ENCODE data around the gene MYOM3.
A peak's percentile ranks its signal among the peaks of the same experiment; 100 is the strongest.

The MYOM3 gene

DNA sequence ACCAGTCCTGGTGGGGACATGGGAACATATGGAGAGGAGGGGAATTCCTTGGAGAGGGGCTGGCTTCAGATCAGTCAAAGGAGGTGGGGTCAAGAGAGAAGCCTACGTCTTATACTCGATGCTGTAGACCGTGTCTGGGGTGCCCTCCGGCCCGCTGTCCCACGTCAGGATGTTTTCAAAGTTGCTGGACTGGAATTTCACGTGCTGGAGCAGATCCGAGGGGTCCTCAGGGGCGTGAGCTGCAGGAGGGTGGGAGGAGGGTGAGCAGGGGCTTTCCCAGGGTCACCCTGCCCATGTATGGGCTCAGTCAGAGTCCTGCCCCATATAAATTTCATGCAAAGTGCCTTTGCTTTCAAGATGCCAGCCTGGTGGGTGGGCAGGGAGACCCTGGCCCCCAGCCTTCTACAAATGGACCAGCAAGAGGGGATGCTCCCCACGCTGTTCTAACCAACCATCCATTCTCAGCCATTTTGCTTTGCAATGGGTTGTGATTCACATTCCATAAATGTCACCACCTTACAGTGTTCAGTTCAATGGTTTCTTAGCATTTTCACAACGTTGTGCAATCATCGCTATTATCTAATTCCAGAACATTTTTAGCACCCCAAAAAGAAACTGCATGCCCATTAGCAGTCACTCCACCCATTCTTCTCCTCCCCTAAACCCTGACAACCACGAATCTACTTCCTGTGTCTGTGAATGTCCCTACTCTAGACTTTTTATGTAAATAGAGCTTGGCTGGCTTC lies 26.7 kb upstream of the MYOM3 start:
- no peak for DNase-seq (ENCODE audit: low spot score)

DNA sequence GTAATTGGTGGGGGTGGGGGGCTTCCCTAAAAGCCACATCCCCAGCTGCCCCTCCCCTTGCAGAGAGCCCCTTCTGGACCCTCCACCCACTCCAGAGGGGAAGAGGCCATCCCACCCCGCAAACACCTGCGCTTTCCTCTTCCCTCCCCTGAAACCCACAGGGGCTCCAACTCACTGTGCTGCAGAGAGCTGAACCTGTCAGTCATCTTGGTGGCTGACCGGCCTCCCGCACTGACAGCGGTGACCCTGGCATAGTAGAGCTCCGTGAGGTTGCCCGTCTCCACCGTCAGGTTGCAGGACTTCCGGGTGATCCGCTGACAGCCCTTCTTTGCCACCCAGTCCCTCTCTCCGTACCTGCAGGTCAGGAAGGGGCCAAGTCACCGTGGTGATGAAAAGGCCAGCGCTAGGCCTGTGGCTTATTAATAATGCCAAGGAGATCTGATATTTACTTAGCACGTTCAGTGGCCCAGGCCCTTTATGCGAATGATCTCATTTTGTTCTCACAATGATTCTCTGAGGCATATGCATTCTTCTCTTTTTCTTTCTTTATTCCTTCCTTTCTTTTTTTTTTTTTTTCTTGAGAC lies 25.1 kb upstream of the MYOM3 start:
- DNase-seq (ENCODE audit: low spot score) = no peak

DNA sequence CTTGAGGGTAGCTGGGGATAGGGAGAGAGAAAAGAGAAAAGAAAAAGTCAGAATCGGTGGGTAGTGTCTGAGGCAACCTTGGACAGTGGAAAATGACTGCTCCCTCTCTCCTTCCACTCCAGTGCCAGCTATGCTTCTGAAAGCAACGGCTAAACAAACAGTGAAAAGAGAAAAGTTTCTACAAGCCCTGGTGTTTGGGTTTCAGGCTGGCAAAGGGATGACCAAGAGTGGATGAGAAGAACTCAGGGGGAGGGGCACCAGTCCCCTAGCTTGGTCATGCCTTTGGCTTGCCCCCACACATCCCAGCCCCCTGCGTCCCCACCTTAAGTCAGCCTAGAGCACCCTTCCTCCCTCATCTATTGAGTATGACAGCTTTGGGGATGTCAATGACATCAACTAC lies 22.4 kb upstream of the MYOM3 start:
- no peak for DNase-seq (ENCODE audit: low spot score)

DNA sequence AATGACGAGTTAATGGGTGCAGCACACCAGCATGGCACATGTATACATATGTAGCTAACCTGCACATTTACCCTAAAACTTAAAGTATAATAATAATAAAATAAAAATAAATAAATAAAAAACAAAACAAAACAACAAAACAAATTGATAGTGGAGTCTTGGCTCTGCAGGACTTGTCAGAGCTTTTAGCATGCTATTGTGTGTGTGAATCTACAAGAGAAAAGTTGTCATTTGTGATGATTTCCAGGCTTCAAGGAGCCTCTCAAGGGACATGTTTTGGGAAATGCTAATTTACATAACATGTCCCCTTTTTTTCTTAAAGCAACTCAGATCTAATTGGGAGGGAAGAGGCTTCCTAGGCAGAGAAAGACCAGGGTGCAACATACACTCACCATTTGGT lies 21.9 kb upstream of the MYOM3 start:
- no peak for DNase-seq (ENCODE audit: low spot score)

DNA sequence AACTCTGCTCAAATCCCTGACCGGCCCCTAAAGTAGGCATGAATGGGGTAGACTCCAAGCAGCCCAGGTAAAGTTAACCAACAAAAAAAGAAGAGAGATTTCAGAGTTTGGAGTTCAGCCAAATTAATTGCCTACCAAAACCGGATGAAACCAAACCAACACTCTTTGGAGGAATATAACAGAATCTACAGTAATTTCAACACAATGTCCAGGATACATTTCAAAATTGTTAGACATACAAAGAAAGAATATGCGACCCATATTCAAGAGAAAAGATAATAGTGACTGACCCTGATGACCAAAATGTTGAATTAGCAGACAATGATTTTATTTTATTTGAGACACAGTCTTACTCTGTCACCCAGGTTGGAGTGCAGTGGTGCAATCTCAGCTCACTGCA lies 18.4 kb upstream of the MYOM3 start:
- DNase-seq (ENCODE audit: low spot score) = no peak

DNA sequence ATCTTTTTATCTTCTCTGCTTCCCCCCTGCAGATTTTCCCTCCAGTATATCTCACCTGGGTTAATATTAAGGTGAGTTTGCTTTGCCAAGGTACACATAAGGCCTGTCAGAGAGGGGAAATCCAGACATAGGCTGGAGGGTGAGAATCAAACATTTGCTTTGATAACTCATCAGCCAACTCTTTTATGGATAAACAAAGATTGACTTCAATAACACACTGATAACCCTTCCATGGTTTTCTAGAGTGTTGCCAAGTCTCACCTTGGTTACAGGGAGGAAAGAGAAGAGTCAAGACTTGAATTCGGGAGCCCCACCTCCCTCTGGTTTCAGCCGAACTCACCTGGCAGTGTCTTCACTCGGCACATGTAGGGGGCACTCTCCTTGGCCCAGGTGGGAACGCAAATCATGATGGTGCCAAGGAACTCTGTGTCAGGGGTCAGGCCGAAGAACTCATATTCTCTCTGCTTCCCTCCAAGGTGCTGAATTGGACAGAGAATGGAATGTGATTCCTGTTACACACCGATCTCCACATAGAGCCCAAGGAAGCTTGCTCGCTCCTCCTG lies 15.9 kb upstream of the MYOM3 start:
- DNase-seq (ENCODE audit: low spot score) = no peak

DNA sequence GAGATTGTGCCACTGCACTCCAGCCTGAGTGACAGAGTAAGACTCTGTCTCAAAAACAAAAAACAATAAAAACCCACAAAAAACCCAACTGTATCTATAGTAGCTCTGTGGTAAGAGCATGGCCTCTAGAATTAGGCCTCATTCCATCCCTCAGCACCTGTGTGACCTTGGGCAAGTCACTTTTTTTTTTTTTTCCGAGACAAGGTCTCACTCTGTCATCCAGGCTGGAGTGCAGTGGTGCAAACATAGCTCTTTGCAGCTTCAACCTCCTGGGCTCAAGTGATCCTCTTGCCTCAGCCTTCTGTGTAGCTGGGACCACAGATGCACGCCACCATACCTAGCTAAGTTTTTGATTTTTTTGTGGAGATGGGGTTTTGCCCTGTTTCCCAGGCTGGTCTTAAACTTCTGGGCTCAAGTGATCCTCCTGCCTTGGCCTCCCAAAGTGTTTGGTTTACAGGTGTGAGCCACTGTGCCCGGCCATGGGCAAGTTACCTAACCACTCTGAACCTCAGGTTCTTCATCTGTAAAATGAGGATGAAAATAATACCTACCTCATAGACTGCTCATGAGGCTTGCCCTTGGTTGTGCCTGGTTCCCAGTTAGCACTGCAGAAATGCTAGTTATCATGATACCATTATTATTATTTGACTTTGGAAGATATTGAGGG lies 15.3 kb upstream of the MYOM3 start:
- DNase-seq (ENCODE audit: low spot score) = no peak

DNA sequence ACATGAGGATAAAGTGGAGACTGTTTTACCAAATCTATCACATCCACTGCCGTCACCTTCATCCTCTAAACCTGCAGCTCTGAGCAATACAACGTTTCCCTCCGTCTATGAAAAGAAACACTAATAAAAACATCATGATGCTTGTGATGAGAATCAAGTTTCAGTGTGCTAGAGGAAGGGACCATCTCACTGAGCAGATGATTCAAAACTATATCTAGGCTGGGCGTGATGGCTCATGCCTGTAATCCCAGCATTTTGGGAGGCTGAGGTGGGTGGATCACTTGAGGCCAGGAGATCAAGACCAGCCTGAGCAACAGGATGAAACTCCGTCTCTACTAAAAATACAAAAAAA lies 14.7 kb upstream of the MYOM3 start:
- DNase-seq (ENCODE audit: low spot score) = no peak

DNA sequence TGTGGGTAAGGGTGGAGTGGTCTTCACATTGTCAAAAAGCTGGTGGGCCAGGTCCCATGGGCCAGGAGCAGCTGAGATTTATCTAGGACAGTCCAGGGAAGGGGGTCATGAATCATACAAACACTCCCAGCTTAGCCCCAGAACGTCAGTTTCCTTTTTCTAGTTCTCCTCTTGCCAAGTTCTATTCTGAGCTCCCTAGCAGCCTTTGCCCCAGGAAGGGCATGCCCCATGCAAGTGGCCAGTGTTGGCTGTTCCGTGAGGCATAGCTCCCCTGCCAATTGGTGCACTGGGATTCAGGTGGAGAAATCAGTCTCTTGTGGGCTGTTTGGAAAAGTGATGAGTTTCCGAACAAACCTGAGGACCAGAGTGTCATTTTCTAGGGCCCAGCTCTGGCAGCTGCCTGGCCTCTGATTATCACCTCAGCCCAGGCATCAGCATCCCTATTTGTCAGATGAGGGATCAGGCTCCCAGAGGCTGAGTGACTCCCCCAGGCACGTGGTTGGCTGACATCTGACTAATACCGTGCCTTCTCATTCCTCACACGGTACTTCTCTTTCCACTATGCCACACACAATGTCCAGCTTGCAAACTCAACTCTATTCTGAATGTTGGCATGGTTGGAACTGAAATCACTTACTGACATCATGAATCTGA lies 14.2 kb upstream of the MYOM3 start:
- peak; percentile 45 for DNase-seq (ENCODE audit: low spot score)

DNA sequence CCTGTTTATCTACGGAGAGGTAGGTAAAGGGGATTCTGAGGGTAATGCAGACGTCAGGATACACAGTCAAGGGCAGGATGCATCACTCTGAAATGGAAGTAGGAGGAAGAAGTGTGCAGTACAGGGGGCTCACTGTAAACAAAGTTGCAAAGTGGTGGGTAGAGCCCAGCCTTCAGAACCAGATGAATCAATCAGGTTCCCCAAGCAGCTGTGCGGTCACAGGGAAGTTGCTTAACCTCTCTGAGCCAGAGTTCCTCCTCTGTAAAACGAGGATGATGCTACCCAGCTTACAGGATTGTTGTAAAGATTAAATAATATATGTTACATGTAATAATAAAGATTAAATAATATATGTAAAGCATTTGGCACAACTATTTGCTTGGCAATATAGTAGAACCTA lies 13.5 kb upstream of the MYOM3 start:
- no peak for DNase-seq (ENCODE audit: low spot score)

DNA sequence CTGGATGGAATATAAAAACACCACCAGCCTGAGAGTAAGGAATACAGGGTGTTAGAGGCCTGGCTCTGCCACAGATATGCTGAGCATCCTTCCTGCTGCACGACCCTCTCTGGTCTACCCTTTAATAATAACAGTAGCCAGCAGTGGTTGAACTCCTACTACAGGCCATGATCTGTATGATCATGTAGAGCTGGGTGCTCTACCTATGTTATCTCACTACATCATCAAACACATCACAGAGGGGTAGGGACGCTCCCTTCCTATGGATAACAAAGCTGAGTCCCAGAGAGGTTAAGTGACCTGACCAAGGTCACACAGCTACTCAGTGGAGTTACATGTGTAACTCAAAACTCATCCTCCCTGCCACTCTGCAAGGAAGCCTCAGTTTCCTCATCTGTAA lies 13.0 kb upstream of the MYOM3 start:
- DNase-seq (ENCODE audit: low spot score) = no peak

DNA sequence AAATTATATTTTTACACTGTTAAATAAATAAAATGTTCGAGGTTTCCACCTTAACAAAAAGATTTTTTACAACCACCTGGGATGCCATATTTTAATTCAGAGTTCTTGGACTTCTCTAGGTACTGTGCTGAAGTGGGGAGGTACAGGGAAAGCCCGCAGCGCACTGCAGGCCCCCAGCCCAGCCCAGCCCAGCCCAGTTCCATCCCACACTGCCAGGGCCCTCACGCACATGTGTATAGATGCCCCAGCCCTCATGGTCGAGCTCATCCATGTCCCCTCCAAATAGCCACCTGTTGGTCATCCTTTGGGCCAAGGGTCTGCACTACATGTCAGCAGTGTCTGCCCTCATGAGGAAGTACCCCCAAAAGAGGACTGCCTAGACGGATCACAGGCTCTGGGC lies 11.7 kb upstream of the MYOM3 start:
- no peak for DNase-seq (ENCODE audit: low spot score)

DNA sequence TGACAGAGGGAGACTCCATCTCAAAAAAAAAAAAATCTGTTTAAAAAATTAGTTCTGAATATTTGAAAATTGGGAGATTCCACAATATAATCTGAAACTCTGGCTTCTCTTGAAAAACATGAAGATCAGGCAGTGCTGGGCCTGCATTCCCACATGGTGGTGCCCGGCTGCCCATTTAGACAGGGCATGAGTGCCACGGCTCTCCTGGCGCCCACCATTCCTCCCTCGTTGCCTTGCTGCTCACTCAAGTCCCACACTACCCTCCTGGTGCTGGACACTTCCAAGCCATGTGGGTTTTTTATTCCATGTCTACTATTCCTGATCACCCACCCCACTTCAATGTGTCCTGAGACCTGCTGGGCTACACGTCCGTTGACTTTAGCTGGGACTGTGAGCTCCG lies 10.8 kb upstream of the MYOM3 start:
- DNase-seq (ENCODE audit: low spot score) = no peak

DNA sequence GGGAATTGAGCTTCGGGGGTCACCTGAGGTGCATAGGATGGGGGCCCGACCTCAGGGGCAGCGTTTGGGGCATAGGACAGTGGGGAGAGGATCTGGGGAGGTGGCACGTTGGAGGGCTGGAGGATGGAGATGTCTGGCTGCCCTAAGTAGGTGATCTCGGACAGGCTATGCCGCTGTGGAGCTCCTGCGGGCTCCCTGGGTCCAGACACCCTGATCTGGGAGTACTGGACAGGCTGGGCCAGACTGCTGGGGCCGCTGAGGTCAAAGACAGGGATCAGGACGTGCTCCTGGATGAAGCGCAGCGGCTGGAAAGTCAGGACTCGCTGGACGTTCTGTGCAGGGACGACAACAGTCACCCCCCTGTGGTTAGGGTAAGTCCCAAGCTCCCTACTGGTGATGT lies 9.5 kb upstream of the MYOM3 start:
- no peak for DNase-seq (ENCODE audit: low spot score)

DNA sequence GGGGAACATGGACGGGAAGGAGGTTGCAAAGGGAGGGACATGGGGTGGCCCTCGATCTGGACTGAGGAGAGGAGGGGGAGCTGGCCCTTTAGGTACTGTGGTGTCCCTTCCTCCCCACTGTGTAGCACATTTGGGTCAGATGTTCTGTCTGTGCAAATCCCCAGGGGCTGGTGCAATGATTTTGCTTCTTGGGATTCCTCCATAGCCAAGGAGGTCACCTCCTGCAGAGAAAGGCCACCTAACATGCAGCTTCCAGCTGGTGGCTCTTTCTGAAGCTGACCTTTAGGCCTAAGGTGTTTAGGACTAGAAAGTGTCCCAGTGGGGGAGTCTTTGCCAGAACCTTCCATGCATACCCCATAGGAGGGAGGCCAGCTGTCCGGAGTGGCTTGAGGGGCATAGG lies 9.0 kb upstream of the MYOM3 start:
- DNase-seq (ENCODE audit: low spot score) = no peak

DNA sequence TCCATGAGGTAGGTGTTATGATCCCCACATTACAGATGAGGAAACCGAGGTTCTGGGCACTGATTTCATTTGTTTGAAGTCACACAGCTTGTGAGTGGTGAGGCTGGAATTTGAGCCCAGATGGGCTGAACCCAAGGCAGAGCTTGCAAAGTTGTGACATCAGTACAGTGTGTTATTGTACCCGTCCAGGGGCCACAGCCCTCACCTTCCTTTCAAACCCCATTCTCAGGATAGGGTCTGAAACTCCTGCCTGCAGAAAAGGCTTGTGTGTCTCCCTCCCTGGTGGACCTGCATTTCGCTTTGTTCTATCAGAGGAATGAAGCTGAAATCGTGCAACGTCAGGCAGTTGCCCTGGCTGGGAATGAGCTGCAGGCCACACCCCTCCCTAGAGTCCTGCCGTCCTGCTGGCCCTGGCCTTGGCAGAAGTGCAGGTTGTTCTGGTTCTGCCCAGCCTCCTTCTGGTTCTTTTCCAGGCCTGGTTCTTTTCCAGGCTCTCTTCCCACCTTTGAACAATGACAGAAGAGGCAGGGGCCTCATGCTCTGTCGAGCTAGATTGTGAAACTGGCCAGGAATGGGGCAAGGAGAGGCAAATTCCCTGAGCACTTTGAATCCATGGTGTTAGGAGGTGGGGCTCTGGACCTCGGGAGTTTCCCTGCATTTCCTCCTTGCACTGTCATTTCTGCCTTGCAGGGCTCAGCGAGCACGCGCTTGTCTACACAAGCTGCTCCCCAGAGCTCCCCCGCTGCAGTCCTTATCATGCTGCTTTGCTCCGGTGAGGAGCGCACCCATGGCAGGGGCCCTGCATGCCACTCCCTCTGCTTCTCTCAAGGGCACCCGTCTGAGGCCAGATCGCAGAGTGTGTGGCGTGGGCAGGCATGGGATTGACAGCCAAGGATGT lies 8.2 kb upstream of the MYOM3 start:
- DNase-seq (ENCODE audit: low spot score) = peak; percentile 61

DNA sequence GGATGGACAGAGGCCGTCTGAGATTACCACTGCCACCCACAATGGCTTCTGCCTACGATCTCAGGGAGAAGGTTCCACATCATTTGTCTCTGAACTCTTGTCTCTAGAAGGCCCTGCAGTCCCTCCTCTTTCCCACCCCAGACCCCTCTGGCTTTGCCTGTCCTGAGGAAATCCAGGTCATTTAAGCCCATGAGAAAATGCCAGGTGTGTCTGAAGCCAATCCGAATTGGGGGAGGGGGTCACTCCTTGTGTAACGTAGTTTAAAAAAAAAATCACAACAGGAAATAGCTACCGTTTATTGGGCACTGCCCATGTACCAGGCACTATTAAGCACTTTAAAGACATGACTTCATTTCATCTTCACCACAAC lies 7.5 kb upstream of the MYOM3 start:
- DNase-seq (ENCODE audit: low spot score) = no peak

DNA sequence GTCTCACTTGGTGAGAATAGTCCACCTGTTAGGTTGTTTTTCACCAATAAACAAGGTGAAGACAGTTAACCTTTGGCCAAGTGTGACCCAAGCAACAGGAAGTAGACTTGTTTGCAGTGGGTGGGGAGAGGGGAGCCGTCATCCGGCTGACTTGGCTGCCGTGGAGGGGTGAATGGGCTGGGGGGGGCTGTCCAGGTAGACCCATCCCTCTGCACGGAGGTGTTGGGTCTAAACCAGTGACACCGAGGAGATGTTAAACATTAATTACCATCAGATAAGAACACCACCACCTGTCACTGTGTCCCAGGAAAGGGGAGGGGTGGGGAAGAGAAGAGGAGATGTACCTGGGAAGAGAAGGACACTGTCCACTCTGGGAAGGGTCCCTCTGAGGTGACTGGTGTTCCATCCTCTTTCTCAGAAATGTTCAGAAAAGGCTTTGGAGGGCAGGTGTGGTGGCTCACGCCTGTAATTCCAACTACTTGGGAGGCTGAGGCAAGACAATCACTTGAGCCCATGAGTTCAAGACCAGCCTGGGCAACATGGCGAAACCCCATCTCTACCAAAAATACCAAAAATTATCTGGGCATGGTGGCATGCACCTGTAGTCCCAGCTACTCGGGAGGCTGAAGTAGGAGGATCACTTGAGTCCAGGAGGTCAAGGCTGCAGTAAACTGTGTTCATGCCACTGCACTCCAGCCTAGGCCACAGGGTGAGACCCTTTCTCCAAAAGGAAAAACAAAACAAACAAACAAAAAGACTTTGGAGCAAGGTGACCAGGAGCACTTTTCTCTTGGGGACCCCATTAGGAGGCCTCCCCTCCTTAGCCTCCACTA lies 6.7 kb upstream of the MYOM3 start:
- DNase-seq (ENCODE audit: low spot score) = no peak

DNA sequence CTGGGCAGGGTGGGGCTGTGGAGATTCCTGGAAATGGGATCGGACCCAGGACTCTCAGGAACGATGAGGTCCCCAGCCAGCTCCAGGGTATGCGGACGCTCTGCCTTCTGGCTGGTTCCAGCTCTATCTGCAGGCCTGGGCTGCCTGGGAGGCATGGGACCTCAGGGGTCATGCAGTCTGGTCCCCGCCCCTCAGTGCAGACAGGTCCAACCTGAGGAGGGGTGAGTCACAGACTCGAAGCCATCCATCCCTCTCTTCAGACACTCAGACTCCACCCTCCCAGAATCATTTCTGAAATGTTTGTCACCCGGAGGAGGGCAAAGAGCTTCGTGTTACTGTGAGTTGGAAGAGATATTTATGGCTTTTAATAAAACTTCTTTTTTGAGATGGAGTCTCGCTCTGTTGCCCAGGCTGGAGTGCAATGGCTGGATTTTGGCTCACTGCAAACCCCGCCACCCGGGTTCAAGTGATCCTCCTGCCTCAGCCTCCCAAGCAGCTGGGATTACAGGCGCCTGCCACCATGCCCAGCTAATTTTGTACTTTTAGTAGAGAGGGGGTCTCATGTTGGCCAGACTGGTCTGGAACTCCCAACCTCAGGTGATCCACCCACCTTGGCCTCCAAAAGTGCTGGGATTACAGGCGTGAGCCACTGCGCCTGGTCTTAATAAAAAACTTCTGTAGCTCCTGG lies 5.9 kb upstream of the MYOM3 start:
- peak; percentile 79 for DNase-seq (ENCODE audit: low spot score)

DNA sequence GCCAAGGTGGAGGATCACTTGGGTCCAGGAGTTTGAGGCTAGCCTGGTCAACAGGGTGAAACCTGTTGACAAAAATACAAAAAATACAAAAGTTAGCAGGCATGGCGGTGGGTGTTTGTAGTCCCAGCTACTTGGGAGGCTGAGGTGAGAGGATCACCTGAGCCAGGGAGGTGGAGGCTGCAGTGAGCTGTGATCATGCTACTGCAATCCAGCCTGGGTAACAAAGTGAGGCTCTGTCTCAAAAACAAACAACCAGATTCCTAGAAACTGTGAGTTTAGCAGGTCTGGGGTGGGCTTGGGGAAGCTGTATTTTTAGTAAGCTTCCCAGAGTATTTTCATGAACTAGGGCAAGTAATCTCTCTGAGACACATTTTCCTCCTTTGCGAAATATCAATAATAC lies 5.2 kb upstream of the MYOM3 start:
- no peak for DNase-seq (ENCODE audit: low spot score)
